Measurements from ENCODE around the gene ARHGEF7.
A peak's percentile ranks its signal among the peaks of the same experiment; 100 is the strongest.
"Not testable (repeated sequence)": the region's sequence is repeated elsewhere in the genome, so short reads cannot be mapped to it uniquely, and the experiment has no call there.

ARHGEF7 gene

DNA sequence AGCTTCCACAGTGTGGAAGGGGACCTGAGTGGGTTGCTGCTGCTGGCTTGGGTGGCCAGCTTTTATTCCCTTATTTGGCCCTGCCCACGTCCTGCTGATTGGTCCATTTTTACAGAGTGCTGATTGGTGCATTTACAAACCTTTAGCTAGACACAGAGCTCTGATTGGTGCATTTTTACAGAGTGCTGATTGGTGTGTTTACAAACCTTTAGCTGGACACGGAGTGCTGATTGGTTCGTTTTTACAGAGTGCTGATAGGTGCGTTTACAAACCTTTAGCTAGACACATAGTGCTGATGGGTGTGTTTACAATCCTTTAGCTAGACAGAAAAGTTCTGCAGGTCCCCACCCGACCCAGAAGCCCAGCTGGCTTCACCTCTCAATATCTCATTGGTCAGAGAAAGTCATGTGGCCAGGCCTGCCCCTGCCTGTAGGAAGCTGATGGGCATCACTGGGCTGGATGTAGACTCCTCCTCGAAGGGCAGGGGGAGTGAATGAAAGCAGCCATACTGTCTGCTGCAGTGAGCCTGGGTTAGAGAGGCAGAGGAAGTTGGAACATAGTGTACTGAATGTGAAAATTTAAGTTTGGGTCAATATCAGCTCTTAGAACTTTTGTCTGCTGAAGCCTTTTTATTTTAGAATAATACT lies 83.7 kb downstream of the ARHGEF7 start:
- DNase-seq (ENCODE audit: insufficient read length); FAIRE-seq: not testable (repeated sequence)

DNA sequence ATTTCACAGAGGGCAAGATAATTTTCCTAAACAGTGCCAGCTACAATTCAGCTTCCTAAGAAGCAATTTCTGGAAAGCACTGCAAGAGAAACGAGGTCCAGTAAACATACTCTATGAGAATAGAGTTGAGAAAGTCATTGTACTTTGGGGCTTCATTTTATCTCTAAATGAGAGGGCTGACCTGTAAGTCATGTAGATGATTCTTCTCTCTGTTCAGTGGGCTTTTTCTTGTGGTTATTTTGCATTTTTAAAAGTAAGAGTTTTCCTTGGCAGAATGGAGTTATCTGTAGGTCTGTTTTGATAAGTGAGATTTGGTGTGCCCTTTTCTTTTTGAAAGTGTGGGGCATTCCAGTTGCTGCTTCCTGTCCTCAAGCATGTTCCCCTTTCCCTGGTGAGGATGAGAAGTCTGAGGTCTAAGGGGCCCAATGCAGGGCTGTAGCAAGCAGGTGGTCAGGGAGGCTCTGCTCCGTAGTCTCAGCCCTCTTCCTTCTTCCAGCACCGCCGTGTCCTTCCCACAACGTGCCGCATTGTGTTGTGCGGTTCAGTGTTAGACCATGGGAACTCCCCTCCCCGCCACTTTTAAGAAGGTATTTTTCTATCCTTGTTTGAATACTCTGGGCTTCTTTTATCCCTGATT lies 86.3 kb downstream of the ARHGEF7 start:
- DNase-seq (ENCODE audit: insufficient read length): no peak
- no peak for TF ChIP-seq TAF1 (IDR thresholded peaks at IDR 0.05; ENCODE audit: borderline replicate concordance, low read depth, low read length)
- TF ChIP-seq POLR2AphosphoS5 (IDR thresholded peaks at IDR 0.05; ENCODE audit: low read depth, low read length): no peak
- no peak for TF ChIP-seq POLR2A (IDR thresholded peaks at IDR 0.05; ENCODE audit: low read depth, low read length)
- peak; percentile 70 for FAIRE-seq

DNA sequence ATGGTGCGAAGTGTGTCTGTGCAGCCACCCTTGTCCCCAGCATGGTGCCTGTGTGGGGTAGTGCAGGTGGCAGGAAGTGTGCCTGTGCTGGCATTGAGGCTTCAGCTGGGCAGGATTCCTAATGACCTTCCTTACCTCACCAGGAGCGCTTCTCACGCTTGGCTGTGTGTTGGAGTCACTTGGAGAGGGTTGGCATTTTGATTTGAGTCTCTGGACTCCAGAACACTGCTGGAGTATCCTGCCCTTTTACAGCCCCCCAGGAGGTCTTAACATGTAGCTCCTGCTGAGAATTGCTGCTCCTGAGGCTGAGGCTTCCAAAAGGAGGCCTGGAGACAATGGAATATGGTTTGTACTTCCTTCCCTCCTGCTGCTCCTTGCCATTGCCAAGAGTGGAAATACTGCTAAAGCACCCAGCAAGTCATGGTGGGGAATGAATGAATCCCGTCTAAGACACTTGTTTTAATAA lies 87.1 kb downstream of the ARHGEF7 start:
- DNase-seq (ENCODE audit: insufficient read length) (no peak), FAIRE-seq (no peak)
- TF ChIP-seq TAF1 (IDR thresholded peaks at IDR 0.05; ENCODE audit: borderline replicate concordance, low read depth, low read length) (no peak), POLR2A (IDR thresholded peaks at IDR 0.05; ENCODE audit: low read depth, low read length) (no peak), POLR2AphosphoS5 (IDR thresholded peaks at IDR 0.05; ENCODE audit: low read depth, low read length) (no peak)

DNA sequence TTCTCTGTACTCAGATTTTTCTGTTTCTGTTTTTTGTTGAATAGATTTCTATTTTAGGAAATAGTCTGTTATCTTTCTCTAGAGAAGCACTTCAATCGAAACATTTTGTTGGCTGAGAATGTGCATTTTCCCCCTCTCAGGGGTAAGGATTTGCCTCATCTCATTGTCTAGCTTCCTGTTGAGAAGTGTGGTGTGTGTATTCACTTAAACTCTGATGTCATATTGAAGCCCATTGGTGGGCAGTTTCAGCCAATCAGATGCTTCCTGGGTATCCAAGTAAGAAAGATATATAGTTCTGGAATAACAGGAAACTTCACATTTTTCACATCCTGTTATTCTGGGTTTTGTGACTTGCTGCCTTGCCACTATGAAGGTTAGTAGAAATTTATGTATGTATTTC lies 87.6 kb downstream of the ARHGEF7 start:
- DNase-seq (ENCODE audit: insufficient read length) (no peak), FAIRE-seq (peak; percentile 95)
- TF ChIP-seq TAF1 (IDR thresholded peaks at IDR 0.05; ENCODE audit: borderline replicate concordance, low read depth, low read length) (no peak), POLR2A (IDR thresholded peaks at IDR 0.05; ENCODE audit: low read depth, low read length) (no peak), POLR2AphosphoS5 (IDR thresholded peaks at IDR 0.05; ENCODE audit: low read depth, low read length) (no peak)

DNA sequence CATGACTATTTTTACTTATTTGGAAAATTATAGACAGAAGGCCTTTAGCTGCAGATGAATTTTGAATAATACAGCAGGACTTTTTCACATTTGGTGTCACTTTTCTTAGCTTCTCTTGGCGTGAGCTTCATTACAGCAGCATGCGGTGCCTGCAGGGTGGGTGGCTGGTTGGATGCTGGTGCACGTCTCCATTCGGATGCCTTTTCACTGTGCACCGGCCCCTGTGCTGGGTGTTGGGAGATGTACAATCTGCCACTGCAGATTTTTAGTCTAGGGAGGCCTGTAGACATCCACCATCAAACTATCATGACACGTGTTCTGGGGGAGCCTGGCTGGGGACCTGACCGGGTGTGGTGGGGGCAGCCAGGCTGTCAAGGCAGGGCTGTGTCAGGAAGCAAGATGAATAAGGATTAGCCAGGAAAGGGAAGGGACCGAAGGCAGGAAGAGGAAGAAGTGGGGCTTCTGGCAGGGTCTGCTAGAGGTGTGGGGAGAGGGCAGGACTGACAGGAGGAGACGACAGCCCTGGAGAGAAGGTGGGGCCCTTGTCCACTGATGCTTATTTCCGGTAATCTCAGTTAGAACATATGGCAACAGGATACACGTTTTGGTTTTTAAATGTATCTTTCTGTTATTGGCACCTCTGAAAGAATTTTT lies 88.8 kb downstream of the ARHGEF7 start:
- no peak for DNase-seq (ENCODE audit: insufficient read length)
- no peak for TF ChIP-seq TAF1 (IDR thresholded peaks at IDR 0.05; ENCODE audit: borderline replicate concordance, low read depth, low read length)
- peak; percentile 70 for FAIRE-seq

DNA sequence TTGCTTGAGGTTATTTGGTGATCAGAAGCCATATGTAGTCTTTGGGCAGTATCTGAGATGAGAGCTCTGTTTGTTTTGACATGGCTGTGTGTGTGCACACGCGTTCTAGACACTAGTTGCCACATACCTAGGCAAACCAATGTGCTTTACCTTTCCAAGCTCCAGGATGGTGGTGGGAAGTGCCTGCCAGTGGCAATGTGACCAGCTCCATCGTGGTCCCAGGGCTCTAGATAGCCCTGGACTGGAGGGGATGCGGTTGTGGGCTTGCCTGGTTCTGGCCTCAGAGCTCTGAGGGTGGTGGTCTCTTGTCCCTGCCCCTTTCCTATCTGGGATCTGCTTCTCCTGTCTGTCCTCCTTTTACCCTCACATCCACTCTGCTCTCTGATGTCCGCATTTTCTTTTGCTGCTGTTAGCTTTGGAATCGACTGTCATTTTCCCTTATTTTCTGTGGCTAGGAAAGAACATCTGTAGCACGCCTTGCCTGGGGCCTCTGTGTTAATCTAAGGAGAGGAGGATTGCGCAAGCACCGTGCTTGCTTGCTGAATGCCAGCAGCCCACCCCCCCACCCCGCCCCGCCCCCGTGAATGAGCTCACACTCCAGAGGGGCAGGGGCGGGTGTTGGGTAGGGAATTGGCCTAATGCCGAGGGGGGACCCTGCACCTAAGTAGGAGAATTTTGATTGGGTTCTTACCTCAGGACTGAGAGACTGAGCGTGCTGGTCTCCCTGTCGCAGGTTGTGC lies 89.5 kb downstream of the ARHGEF7 start:
- FAIRE-seq (no peak), DNase-seq (ENCODE audit: insufficient read length) (no peak)
- TF ChIP-seq TAF1 (IDR thresholded peaks at IDR 0.05; ENCODE audit: borderline replicate concordance, low read depth, low read length) (no peak), POLR2A (IDR thresholded peaks at IDR 0.05; ENCODE audit: low read depth, low read length) (no peak), POLR2AphosphoS5 (IDR thresholded peaks at IDR 0.05; ENCODE audit: low read depth, low read length) (no peak)

DNA sequence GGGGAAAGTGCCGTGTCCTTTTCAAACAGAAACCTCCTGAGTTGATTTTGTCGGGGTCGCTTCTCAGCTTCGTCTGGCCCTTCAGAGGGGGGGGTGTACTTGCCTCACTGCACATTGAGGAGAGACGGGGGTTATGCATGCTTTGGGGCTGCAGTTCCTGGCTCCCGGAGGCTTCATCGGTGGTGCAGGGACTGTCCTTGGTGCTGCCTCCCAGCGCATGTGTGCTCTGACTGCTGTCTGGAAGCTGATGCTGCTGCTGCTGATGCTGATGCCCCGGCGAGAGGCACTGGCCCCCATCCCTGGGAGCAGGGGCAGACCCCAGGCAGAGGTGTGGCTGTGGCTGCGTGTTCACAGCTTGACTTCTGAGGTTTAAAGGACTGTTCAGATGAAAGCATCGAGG lies 91.0 kb downstream of the ARHGEF7 start:
- FAIRE-seq (no peak), DNase-seq (ENCODE audit: insufficient read length) (no peak)
- TF ChIP-seq TAF1 (IDR thresholded peaks at IDR 0.05; ENCODE audit: borderline replicate concordance, low read depth, low read length) (no peak), POLR2AphosphoS5 (IDR thresholded peaks at IDR 0.05; ENCODE audit: low read depth, low read length) (no peak), POLR2A (IDR thresholded peaks at IDR 0.05; ENCODE audit: low read depth, low read length) (no peak)

DNA sequence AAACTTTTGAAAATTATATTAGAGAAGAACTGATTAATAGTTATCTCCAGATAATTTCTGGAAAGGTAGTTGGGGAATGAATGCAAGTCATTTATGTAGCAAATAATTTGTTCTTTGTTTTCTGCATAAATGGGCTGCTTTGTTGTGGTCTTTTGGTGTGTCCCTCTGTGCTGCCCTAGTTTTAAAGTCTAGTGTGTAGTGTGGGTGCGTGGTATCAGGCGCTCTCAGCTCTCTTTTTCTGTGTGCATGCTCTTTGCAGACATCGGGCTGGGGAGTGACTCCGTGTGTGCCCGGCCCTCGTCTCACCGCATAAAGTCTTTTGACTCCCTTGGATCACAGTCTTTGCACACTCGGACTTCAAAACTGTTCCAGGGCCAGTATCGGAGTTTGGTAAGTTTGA lies 94.5 kb downstream of the ARHGEF7 start:
- TF ChIP-seq POLR2AphosphoS5 (IDR thresholded peaks at IDR 0.05; ENCODE audit: low read depth, low read length) (no peak), POLR2A (IDR thresholded peaks at IDR 0.05; ENCODE audit: low read depth, low read length) (no peak), TAF1 (IDR thresholded peaks at IDR 0.05; ENCODE audit: borderline replicate concordance, low read depth, low read length) (no peak)
- no peak for FAIRE-seq
- DNase-seq (ENCODE audit: insufficient read length): no peak

DNA sequence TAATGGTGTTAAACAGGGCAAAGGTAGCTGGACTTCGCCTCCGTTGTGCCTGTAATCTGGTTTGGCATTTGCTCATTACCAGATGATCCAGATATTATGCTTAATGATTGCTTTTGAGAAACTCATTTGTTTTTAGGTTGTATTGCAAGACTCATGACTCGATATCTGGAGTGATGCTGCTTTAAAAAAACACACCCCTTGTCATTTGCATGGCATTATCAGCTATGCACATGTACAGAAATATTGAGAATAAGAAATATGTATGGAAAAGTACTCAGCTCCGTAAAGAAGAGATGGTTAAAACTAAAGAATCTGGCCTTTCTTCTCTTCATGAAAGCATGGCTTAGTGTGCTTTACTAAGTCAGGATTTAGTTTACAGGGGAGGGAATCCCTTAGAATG lies 95.0 kb downstream of the ARHGEF7 start:
- no peak for DNase-seq (ENCODE audit: insufficient read length)
- peak; percentile 5 for FAIRE-seq

DNA sequence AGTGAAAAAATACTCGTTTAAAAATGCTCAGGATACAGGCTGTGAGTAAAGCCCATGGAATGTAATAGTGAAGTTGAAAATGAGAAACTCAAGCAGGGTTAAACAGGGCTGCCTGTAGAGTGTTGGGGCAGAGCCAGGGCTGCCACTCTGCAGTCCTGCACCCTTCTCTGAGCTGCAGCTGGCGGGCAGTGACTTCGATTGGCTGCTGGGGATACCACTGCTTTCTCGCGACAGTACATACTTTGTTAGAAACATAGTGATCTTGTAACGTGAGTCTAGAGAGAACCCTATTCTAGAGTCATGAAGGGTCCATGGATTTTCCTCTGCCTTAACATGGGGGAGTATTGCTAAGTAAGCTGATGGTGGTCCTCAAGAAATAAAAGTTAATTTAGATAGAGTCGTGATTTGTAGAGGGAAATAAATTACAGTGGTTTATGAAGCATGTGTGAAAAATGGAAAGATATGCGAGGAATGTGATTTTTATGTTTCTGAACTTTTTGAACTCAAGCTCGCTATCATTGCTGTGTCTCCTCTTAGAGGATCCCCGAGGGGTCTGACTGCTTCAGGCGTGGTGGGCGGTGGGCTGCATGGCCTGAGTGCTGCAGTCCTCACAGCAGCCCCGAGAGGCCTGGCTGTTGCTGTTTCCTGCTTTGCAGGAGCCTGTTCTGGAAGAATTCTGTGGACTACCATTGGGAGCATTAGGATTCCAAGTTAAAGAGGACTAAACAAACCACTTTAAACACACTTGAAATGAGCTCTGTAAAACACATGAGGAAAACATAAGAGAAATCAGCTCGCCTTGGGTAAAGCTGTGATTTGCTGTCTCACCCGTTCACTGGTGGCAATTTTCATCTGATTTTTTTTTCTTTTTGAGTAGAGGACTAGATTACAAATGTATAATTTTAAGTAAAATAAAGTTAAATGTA lies 95.7 kb downstream of the ARHGEF7 start:
- FAIRE-seq (no peak), DNase-seq (ENCODE audit: insufficient read length) (no peak)
- TF ChIP-seq POLR2A (IDR thresholded peaks at IDR 0.05; ENCODE audit: low read depth, low read length) (no peak), TAF1 (IDR thresholded peaks at IDR 0.05; ENCODE audit: borderline replicate concordance, low read depth, low read length) (no peak), POLR2AphosphoS5 (IDR thresholded peaks at IDR 0.05; ENCODE audit: low read depth, low read length) (no peak)

More for the DNA sequence above, 95.0 kb downstream of the ARHGEF7 start:
- TF ChIP-seq TAF1 (IDR thresholded peaks at IDR 0.05; ENCODE audit: borderline replicate concordance, low read depth, low read length): no peak
- no peak for TF ChIP-seq POLR2AphosphoS5 (IDR thresholded peaks at IDR 0.05; ENCODE audit: low read depth, low read length)
- no peak for TF ChIP-seq POLR2A (IDR thresholded peaks at IDR 0.05; ENCODE audit: low read depth, low read length)
